ENCODE results near the gene DNMBP. TPM values are rescaled to one million over a fixed set of nuclear protein-coding genes. Genes with fewer than 3 reads are reported as not detected.

The DNMBP gene
- total RNA-seq, 2 donors from 2014 or later, result 38.4 to 53.5 TPM

DNA sequence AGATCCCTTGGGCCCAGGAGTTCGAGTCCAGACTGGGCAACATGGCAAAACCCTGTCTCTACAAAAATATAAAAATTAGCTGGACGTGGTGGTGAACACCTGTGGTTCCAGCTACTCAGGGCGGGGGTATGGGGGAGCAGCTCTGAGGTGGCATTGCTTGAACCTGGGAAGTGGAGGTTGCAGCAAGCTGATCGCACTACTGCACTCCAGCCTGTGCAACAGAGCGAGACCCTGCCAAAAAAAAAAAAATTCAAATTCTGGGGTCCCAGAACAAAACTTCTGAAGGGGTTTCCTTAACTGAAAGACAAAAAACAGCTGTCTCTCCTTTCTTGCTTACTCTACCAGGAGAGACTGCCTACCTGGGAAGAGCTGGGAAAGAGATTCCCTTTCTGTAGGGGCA is 27.0 kb downstream of the DNMBP start:
- no peaks in the 10 kb centered on the region for H3K4me1 ChIP-seq
- no peaks in the 10 kb centered on the region for H3K9me3 ChIP-seq
- intact Hi-C loops (cut with DNase I), result no loop called here
- DNase-seq, result no peak
- no peaks in the 10 kb centered on the region for H3K36me3 ChIP-seq
- H3K4me3 ChIP-seq, result no peak overlapping the region
- H3K27me3 ChIP-seq, result no peaks in the 10 kb centered on the region
- TF ChIP-seq, protein P1, sequence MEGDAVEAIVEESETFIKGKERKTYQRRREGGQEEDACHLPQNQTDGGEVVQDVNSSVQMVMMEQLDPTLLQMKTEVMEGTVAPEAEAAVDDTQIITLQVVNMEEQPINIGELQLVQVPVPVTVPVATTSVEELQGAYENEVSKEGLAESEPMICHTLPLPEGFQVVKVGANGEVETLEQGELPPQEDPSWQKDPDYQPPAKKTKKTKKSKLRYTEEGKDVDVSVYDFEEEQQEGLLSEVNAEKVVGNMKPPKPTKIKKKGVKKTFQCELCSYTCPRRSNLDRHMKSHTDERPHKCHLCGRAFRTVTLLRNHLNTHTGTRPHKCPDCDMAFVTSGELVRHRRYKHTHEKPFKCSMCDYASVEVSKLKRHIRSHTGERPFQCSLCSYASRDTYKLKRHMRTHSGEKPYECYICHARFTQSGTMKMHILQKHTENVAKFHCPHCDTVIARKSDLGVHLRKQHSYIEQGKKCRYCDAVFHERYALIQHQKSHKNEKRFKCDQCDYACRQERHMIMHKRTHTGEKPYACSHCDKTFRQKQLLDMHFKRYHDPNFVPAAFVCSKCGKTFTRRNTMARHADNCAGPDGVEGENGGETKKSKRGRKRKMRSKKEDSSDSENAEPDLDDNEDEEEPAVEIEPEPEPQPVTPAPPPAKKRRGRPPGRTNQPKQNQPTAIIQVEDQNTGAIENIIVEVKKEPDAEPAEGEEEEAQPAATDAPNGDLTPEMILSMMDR (IDR thresholded peaks at IDR 0.05), result no peak
- H3K9ac ChIP-seq (ENCODE audit: low read depth in 2 of 2, low read length in 2 of 2), result no peak overlapping the region
- H3K27ac ChIP-seq, result peak overlapping the region; percentile 41

DNA sequence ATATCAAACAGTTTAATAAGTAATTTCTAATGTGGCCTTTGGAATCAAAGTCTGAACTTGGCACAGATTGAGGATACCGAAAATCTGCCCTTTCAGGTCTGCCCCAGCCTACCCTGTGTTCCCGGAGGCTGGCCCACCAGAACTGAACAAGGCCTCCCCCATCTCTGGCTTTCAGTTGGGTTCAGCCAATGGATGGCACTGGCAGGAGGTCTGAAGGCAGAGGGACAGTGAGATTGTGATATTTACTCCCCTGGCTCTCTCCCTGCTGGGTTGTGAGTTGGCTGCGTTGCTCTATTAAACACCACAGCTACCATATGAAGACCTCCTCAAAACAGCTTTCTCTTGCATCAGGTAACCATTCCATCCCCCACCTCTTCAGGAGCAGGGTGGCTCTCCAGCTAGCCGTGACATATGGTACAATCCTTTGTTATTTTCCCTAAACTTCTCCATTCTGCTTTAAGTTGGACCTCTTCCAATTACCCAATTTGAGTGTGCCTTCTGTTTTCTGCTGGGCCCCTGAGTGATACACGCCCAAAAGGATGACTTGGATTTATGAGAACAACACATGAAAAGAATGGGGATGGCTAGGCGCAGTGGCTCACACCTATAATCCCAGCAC is 28.1 kb downstream of the DNMBP start:
- Histone ChIP-seq H3K36me3 (no peaks in the 10 kb centered on the region), H3K4me3 (no peak overlapping the region), H3K27ac (no peak overlapping the region), H3K9me3 (no peaks in the 10 kb centered on the region), H3K27me3 (no peaks in the 10 kb centered on the region), H3K9ac (ENCODE audit: low read depth in 2 of 2, low read length in 2 of 2) (no peak overlapping the region), H3K4me1 (peaks cover under 1% of the 10 kb centered on the region)
- no peak for DNase-seq
- intact Hi-C loops (cut with DNase I), result no loop called here
- TF ChIP-seq, protein P1 (IDR thresholded peaks at IDR 0.05), result no peak

DNA sequence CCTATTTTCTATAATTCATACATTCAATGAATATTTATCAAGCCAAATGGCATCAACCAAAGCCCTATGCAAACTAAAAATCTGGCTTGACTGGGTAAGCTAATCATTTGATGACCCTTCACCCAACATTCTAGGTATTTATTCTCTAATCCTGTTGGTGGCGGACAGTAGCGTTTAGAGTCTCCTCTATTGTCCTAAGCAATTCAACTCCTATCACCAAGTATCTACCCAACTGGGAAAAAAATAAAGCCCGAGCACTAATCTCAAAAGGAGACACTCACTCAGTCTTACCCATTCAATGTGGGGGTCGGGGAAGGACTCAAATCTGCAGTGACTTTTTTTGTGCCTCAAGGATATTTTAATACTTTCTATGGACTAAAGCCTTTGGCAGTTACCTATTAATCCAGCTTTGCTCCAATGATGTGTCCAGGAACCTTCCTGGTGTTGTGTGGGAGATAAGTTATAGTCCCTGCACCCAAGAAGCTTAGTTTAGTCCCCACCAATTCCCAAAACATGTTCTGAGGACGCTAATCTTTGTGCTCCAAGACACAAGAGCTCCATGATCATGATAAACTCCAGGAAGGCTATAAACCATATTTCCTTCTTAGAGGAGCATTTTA is 30.6 kb downstream of the DNMBP start:
- DNase-seq, result no peak
- TF ChIP-seq, protein P1 (IDR thresholded peaks at IDR 0.05), result no peak
- H3K9me3 ChIP-seq, result no peaks in the 10 kb centered on the region
- no peaks in the 10 kb centered on the region for H3K27me3 ChIP-seq
- intact Hi-C loops (cut with DNase I), result no loop called here
- H3K4me1 ChIP-seq, result peaks cover 4% of the 10 kb centered on the region
- no peak overlapping the region for H3K9ac ChIP-seq (ENCODE audit: low read depth in 2 of 2, low read length in 2 of 2)
- no peak overlapping the region for H3K27ac ChIP-seq
- no peaks in the 10 kb centered on the region for H3K36me3 ChIP-seq
- H3K4me3 ChIP-seq, result no peak overlapping the region

DNA sequence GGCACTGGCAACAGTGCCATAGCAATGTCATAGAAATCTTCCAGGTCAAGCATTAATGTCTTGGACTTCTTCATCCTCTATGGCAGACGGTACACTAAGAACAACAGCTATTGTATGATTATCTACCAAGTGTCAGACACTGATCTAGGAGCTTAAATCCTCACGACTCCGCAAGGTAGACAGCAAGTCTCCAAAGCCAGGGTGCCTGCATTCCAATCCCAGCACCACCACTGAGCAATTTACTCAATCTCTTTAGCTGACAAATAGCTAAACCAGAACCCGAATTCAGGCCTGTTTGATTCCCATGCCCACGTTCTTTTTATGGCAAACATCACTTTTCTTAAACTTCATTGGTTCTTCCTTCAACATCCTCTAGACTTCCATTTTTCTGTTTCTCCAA is 31.8 kb downstream of the DNMBP start:
- Histone ChIP-seq H3K36me3 (no peaks in the 10 kb centered on the region), H3K27me3 (no peaks in the 10 kb centered on the region), H3K9me3 (no peaks in the 10 kb centered on the region), H3K9ac (ENCODE audit: low read depth in 2 of 2, low read length in 2 of 2) (no peak overlapping the region), H3K4me1 (peaks cover 4% of the 10 kb centered on the region), H3K4me3 (no peak overlapping the region), H3K27ac (no peak overlapping the region)
- TF ChIP-seq, protein P1 (IDR thresholded peaks at IDR 0.05), result no peak
- intact Hi-C loops (cut with DNase I), result no loop called here
- DNase-seq, result no peak

DNA sequence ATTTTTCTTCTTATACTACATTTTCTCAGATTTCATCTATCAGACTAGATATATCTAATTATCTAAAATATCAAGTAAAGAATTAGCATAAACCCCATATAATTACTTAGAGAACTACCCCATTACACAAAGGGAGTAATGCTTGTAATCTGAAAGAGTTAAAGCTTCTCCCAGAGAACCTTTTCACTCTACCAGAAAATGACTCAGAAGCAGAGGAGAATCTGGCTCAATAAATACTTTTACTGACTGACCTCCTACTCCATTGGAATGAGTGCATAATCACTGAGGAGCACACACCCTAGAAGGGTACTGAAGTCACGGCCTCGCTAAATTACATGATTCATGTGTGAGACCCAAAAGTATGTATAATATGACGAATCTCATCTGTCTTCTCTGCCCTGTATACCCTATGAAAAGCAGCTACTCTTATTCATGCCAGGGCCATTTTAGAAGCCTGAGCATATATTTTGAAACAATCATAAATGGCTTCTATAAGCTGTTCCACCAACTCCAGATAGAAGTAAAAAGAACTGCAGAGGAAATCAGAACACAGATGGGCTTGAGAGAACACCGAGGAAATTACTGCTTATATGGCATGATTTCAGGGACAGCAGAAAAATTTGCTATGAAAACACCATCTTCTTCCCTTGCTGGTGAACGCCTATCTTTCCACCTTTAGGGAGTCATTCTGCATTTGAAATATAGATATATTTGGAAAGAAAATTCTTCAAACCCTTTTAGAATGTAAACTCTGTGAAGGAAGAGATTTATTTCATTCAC is 32.7 kb downstream of the DNMBP start:
- no peak for DNase-seq
- H3K36me3 ChIP-seq, result no peaks in the 10 kb centered on the region
- H3K4me3 ChIP-seq, result no peak overlapping the region
- H3K27me3 ChIP-seq, result no peaks in the 10 kb centered on the region
- peak overlapping the region; percentile 32 for H3K27ac ChIP-seq
- TF ChIP-seq, protein P1 (IDR thresholded peaks at IDR 0.05), result no peak
- peaks cover 4% of the 10 kb centered on the region for H3K4me1 ChIP-seq
- intact Hi-C loops (cut with DNase I), result no loop called here
- H3K9me3 ChIP-seq, result no peaks in the 10 kb centered on the region
- H3K9ac ChIP-seq (ENCODE audit: low read depth in 2 of 2, low read length in 2 of 2), result no peak overlapping the region
